SK-N-SH treated with all-trans-retinoic acid at 6 μM for 48 hours (cell line): ENCODE results near the gene ZNF768.
A peak's percentile ranks its signal among the peaks of the same experiment; 100 is the strongest.

Source experiments
- CSDC2 ChIP-seq: fragments of 250-450 bp; sonication (Bioruptor Pico); IDR thresholded peaks from 2 replicates; pipeline ENCODE4 v1.5.0; 2020; ENCODE audit warnings: mild to moderate bottlenecking, moderate library complexity
- GLIS3 ChIP-seq: fragments of 250-450 bp; sonication (Bioruptor Pico); IDR thresholded peaks from 2 replicates; pipeline ENCODE4 v1.5.0; 2020; ENCODE audit warnings: mild to moderate bottlenecking, moderate library complexity
- PPARA ChIP-seq: fragments of 250-450 bp; sonication (Bioruptor Pico); IDR thresholded peaks from 2 replicates; pipeline ENCODE4 v1.5.0; 2020; ENCODE audit warnings: mild to moderate bottlenecking, borderline replicate concordance
- RARB ChIP-seq: fragments of 250-450 bp; sonication (Bioruptor Pico); IDR thresholded peaks from 2 replicates; pipeline ENCODE4 v1.8.0; 2021; ENCODE audit warnings: mild to moderate bottlenecking, moderate library complexity
- ZFP30 ChIP-seq: fragments of 450-650 bp; formaldehyde crosslinking; IDR thresholded peaks from 2 replicates; pipeline ENCODE4 v1.5.0; 2022; ENCODE audit warnings: mild to moderate bottlenecking, moderate library complexity
- ZNF70 ChIP-seq: fragments of 450-650 bp; formaldehyde crosslinking; IDR thresholded peaks from 2 replicates; pipeline ENCODE4 v1.5.0; 2020; ENCODE audit warnings: mild to moderate bottlenecking, moderate library complexity

DNA sequence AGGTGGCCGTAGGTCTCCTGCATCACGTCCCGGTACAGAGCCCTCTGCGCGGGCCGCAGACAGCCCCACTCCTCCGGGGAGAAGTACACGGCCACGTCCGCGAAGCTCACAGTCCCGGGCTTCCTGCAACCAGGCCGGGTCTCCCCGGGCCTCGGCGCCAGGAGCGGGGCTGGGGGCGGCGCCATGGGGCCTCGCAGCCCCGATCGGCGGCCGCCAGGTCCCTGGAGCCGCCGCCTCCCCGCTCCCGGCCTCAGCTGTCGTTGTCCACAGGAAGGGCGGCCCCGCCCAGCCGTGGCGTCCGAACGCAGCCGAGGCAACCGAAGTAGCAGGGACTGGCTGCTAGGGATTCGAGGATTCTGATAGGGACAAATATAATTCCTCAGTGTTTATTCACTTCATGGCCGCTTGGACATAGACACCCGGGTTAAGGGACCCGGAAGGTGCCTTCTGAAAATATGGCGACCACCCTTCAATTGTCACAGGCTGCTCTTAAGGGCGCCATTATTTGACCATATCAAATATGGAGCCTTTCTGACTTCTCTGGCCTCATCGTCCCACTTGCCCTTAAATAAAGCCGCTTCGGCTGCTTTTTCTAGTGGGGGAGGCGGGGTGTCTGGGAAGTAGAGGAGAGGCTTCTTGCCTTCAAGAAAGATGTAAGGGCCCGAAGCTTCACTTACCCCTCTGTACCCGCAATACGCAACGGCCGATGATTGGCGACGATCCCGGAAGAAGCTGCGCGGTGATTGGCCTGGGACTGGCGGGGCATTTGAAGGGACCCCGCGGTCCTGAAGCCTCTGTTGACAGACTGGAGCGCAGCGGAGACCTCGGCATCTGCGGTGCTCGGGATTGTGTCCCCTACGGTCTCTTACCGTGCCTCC lies 45.3 kb upstream of the ZNF768 start, which contains the start of gene ZNF688:
- TF ChIP-seq GLIS3 (no peak), RARB (no peak), CSDC2 (CRISPR knock-in tag) (0 out of 2 replicates have a peak, but pooled peaks have one; percentile 14), ZNF70 (CRISPR knock-in tag) (0 out of 2 replicates have a peak, but pooled peaks have one; percentile 4), PPARA (CRISPR knock-in tag) (no peak), ZFP30 (CRISPR knock-in tag) (no peak)
